Testis (tissue), 3 donors: Measurements from ENCODE around the gene PLA2R1. TPM values are rescaled to one million over a fixed set of nuclear protein-coding genes. Genes with fewer than 3 reads are reported as not detected.
"Not testable (repeated sequence)": the region's sequence is repeated elsewhere in the genome, so short reads cannot be mapped to it uniquely, and the experiment has no call there.

Experiments
- DNase-seq: peaks from one replicate; pipeline ENCODE4 v3.0.0-alpha.2; 2019
- H3K27ac ChIP-seq, 2 donors: fragments of 200-600 bp; sonication (generic); one replicate each; pipeline ENCODE4 v1.5.1; 2019
- H3K27me3 ChIP-seq: fragments of 200-600 bp; sonication (generic); one replicate; pipeline ENCODE4 v1.5.1; 2019
- H3K36me3 ChIP-seq: fragments of 200-600 bp; sonication (generic); one replicate; pipeline ENCODE4 v1.5.1; 2017; ENCODE audit warnings: low read depth; ENCODE audit errors: missing control alignments
- H3K4me1 ChIP-seq: fragments of 200-600 bp; sonication (generic); one replicate; pipeline ENCODE4 v1.5.1; 2019
- H3K4me3 ChIP-seq, 2 donors: fragments of 200-600 bp; sonication (generic); one replicate each; pipeline ENCODE4 v1.5.1; 2017 to 2019
- H3K9me3 ChIP-seq: fragments of 200-600 bp; sonication (generic); one replicate; pipeline ENCODE4 v1.5.1; 2017
- POLR2A ChIP-seq: fragments of 450-650 bp; IDR thresholded peaks from one replicate; pipeline ENCODE4 v1.6.1; 2017; ENCODE audit warnings: antibody characterized with exemption, mild to moderate bottlenecking, moderate library complexity
- WGBS, 2 donors: methylation state at CpG; one replicate each; pipeline ENCODE4 v1.1.5; 2018; 5-methylcytosine and 5-hydroxymethylcytosine counted together
- intact Hi-C: fragments of 100-400 bp; cut with DNase I; formaldehyde crosslinking; loops from one replicate; pipeline ENCODE4 v1.15.1; 2023; ENCODE audit warnings: low total_unique reads
- polyA plus RNA-seq: library from polyadenylated mRNA; stranded (reverse); fragments of 350-450 nt; fragmentation: Illumina TruSeq; extraction: RNeasy Lipid Tissue Mini Kit (QIAGEN cat#74804); gene quantifications from one replicate; pipeline ENCODE4 v1.2.3, GENCODE V29; 2014; ENCODE audit warnings: low read depth, low replicate concordance; ENCODE audit not compliant: insufficient read depth
- total RNA-seq, 2 donors: library from RNA; depleted of rRNA; stranded (reverse); fragments of >200 nt; gene quantifications; one replicate each; pipeline ENCODE4 v1.2.3, GENCODE V29; 2016
- TF ChIP-seq, protein P1 (sequence below), 3 experiments: fragments of 450-650 bp in 2 of 3; fragments of 200-600 bp in 1 of 3; sonication (generic) in 1 of 3; IDR thresholded peaks; one replicate each; pipeline ENCODE4 v1.5.1; 2016 to 2019; ENCODE audit warnings: antibody characterized with exemption in 3 of 3, mild to moderate bottlenecking in 2 of 3, moderate library complexity in 1 of 3

The PLA2R1 gene
- total and polyA plus RNA-seq, 3 donors from 2014 or later: 3.4 to 5.3 (median 5.0) TPM

DNA sequence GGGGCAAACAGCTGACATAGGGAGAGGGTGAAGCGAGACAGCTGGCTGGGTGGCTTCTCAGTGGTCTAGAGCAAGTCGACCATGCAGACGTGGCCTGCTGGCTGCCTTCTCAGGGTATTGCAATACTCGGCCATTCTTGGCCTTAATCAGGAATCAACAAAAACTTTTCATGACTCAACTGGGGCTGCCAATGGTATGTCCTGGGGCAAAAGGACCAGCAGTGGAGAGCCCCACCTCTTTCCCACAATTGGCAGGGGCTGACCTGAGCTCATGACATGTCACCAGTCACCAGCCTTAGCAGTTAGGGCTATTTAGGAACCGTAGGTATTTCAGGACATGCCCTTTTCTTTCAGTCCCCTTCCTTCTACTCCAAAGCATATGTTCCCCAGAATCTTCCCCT is 19.1 kb downstream of the PLA2R1 start:
- H3K9me3 ChIP-seq: no peaks in the 10 kb centered on the region
- no peak for TF ChIP-seq POLR2A
- TF ChIP-seq, protein P1, sequence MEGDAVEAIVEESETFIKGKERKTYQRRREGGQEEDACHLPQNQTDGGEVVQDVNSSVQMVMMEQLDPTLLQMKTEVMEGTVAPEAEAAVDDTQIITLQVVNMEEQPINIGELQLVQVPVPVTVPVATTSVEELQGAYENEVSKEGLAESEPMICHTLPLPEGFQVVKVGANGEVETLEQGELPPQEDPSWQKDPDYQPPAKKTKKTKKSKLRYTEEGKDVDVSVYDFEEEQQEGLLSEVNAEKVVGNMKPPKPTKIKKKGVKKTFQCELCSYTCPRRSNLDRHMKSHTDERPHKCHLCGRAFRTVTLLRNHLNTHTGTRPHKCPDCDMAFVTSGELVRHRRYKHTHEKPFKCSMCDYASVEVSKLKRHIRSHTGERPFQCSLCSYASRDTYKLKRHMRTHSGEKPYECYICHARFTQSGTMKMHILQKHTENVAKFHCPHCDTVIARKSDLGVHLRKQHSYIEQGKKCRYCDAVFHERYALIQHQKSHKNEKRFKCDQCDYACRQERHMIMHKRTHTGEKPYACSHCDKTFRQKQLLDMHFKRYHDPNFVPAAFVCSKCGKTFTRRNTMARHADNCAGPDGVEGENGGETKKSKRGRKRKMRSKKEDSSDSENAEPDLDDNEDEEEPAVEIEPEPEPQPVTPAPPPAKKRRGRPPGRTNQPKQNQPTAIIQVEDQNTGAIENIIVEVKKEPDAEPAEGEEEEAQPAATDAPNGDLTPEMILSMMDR (IDR thresholded peaks at IDR 0.05): no peak
- intact Hi-C loops: no loop called here
- no peak for DNase-seq
- no peak overlapping the region for H3K4me3 ChIP-seq
- no peaks in the 10 kb centered on the region for H3K4me1 ChIP-seq
- no peaks in the 10 kb centered on the region for H3K36me3 ChIP-seq
- WGBS, 2 donors: 90 to 95% methylated on average over 5 of the region's 5 CpGs
- no peaks in the 10 kb centered on the region for H3K27me3 ChIP-seq
- no peak overlapping the region for H3K27ac ChIP-seq

DNA sequence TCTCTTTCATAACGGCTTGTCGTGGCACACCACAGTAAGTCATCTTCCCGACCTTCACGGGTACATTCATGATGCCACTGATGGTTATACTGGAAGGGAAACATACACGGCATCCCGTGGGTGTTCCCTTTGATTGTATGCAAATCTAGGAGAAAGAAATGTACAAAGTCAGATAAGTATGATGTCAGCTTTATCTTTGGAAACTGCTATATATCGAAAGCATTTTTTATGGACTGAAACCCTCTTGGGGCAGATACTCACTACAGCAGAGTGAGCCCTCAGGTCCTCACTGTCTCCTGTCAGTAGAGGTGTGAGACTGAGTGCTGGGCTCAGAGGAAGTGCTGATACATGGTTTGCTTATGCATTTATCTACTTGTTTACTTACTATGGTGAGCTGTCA is 20.4 kb downstream of the PLA2R1 start:
- H3K4me1 ChIP-seq: no peaks in the 10 kb centered on the region
- WGBS, 2 donors: 90 to 92% methylated on average over 7 of the region's 7 CpGs
- no peaks in the 10 kb centered on the region for H3K36me3 ChIP-seq
- H3K27me3 ChIP-seq: no peaks in the 10 kb centered on the region
- TF ChIP-seq, protein P1 (IDR thresholded peaks at IDR 0.05): no peak
- no peak for TF ChIP-seq POLR2A
- no peaks in the 10 kb centered on the region for H3K9me3 ChIP-seq
- intact Hi-C loops: no loop called here
- H3K4me3 ChIP-seq: no peak overlapping the region
- no peak overlapping the region for H3K27ac ChIP-seq
- no peak for DNase-seq

DNA sequence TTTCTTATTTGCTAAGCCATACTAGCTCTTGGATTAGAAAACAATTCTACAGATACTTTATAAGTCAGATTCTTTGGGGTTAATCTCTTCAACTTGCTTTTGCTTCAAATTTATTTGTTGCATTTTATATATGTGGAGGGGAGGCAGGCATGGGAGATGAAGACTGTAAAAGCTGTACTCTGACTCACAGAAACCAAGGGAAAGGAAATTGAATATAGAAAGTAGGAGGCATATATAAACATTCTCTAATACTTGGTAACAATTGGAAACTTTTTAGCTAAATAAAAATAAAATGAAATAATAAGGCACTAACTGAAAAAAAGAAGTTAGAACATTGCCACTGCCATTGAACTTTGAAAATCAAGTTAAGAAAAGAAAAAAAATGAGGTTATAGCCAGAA is 21.3 kb downstream of the PLA2R1 start:
- TF ChIP-seq POLR2A: no peak
- TF ChIP-seq, protein P1 (IDR thresholded peaks at IDR 0.05): no peak
- intact Hi-C loops: no loop called here
- no peaks in the 10 kb centered on the region for H3K4me1 ChIP-seq
- H3K36me3 ChIP-seq: no peaks in the 10 kb centered on the region
- H3K27me3 ChIP-seq: no peaks in the 10 kb centered on the region
- no peaks in the 10 kb centered on the region for H3K9me3 ChIP-seq
- H3K27ac ChIP-seq: no peak overlapping the region
- no peak for DNase-seq
- no peak overlapping the region for H3K4me3 ChIP-seq

DNA sequence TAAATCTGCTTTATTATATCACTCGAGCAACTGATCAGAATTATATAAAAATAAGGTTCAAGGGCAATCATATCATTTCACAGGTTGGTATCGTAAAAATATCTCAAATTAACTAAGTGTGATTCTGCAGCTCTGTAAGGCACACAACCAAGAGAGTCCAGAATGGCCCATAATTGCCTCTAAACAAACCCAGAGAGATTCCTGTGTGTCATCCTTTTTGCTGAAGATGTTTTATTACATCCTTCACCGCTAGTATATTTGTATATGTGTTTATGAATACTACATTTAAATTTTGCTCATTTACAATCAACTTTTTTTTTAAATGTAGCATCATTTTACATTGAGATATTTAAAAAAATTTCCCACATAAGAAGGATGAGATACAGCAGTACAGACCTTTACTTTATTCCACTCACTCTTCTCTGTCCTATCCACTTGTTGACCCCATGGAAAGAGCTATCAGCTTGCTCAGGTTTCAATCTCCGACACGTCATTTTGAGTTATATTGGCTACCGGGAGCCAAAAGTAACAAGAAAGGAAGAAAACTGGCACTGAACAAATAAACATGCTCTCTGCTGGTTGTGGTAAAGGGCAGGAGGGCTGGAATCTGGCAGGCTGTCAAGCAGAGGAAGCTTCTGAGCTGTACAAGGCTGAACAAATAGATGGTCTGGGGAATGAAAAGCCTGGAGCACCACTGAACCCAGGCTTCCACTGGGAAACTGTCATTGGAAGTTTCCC is 23.1 kb downstream of the PLA2R1 start:
- H3K27me3 ChIP-seq: no peaks in the 10 kb centered on the region
- DNase-seq: no peak
- no peak overlapping the region for H3K4me3 ChIP-seq
- no peaks in the 10 kb centered on the region for H3K9me3 ChIP-seq
- H3K27ac ChIP-seq: no peak overlapping the region
- H3K4me1 ChIP-seq: no peaks in the 10 kb centered on the region
- no peaks in the 10 kb centered on the region for H3K36me3 ChIP-seq
- TF ChIP-seq, protein P1 (IDR thresholded peaks at IDR 0.05): no peak
- no peak for TF ChIP-seq POLR2A
- intact Hi-C loops: no loop called here
- 73 to 79% methylated on average over 6 of the region's 6 CpGs for WGBS, 2 donors

DNA sequence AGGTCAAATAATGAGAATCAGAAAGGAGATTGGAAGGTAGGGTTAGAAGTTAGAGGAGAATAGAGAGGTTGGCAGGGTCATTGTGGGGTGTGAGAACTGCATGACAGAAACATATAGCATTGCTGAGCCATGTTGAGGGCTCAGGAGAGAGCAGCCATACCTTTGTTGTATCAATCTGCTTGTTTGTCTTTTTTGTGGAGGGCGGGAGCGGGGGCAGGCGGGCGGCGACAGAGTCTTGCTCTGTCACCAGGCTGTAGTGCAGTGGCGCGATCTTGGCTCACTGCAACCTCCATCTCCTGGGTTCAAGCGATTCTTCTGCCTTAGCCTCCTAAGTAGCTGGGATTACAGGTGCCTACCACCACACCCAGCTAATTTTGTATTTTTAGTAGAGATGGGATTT is 23.8 kb downstream of the PLA2R1 start:
- H3K4me3 ChIP-seq, H3K4me1 ChIP-seq, H3K9me3 ChIP-seq, DNase-seq, H3K36me3 ChIP-seq, intact Hi-C loops, H3K27me3 ChIP-seq, H3K27ac ChIP-seq: not testable (repeated sequence)
- 95 to 98% methylated on average over 8 of the region's 8 CpGs for WGBS, 2 donors
